ENCODE data around the gene SLX4IP. TPM values are rescaled to one million over a fixed set of nuclear protein-coding genes. Genes with fewer than 3 reads are reported as not detected.

The SLX4IP gene
- polyA plus RNA-seq, 3 donors: 0.76 to 2.5 (median 1.1) TPM

DNA sequence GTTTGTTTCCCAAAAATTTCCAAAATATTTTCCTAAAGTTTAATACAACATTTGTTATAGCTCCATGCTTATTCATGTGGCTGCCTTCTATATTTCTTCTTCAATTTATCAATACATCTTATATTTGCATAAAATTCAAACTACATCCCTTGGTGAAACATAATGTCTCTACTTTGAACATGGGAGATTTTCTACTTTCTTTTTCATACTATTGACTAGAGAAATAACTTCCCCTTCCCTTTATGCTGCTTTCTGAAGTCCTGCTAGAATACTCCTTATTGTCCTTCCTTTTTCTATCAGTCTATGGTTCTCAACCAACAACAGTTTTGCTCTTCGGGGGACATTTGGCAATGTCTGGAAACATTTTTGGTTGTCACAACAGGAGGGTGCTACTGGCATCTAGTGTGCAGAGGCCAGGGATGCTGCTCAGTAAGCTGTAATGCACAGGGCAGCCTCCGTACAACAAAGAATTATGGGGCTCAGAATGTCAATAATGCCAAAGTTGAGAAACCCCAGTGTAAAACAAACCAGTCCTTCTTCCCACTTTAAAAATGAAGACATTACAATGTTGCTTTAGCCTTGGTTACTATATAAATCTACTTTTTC, 31.0 kb upstream of the SLX4IP start:
- no peaks in the 10 kb centered on the region for H3K9me3 Mint-ChIP-seq
- peak overlapping the region in 5 of 7 donors; percentile 13 to 82 (median 33) for H3K27ac Mint-ChIP-seq
- intact Hi-C loops (cut with micrococcal nuclease): no loop called here

DNA sequence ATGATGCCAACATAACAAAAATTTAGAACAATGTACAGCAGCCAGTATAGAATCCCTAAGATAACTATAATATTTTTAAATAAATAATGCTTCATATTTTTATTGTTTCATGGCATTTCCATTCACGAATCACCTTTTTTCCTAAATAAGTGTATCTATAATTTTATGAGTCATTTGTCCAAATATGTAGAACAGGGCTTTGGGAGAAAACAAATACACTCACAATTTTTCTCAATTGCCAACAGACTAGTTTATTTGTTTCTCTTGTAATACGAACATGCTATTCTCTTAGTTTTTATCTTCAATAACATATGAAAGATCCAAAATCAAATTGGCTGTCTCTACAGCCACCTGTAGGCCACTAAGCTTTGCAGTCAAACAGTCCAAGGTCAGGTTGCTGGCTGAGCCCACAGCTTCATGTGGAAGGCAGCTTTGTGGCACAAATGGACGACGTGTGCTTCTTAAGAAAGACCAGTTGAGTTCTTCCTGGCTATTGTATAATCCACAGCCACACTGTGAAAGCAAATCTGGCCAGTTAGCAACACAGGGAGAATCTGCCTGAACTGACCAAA, 30.1 kb upstream of the SLX4IP start:
- no peak overlapping the region for H3K4me3 Mint-ChIP-seq
- peaks cover 15% of the 10 kb centered on the region for H3K4me1 Mint-ChIP-seq
- no peaks in the 10 kb centered on the region for H3K27me3 Mint-ChIP-seq (ENCODE audit: low read depth in 3 of 3)
- Histone ChIP-seq H4K20me1 (ENCODE audit: insufficient read depth, low read length) (no peaks in the 10 kb centered on the region), H2AFZ (ENCODE audit: insufficient read depth, low read depth, low read length, poor library complexity, severe bottlenecking) (no peak overlapping the region), H3K36me3 (replicated peaks in 1 of 2; ENCODE audit: control insufficient read depth in 1 of 2, insufficient read depth in 2 of 2, low read length in 2 of 2) (peaks cover 28 to 34% of the 10 kb centered on the region in 2 donors), H3K4me1 (ENCODE audit: control insufficient read depth in 1 of 2, insufficient read depth in 2 of 2, low read length in 2 of 2) (peaks cover 2 to 12% of the 10 kb centered on the region in 2 donors), H3K4me2 (replicated peaks; ENCODE audit: extremely low read depth, low read length, poor library complexity, severe bottlenecking) (no peak overlapping the region), H3K27me3 (ENCODE audit: control insufficient read depth in 2 of 2, insufficient read depth in 2 of 2, low read length in 2 of 2) (no peaks in the 10 kb centered on the region), H3K9ac (ENCODE audit: insufficient read depth, low read length, poor library complexity, severe bottlenecking) (no peak overlapping the region), H3K4me3 (replicated peaks in 1 of 3; ENCODE audit: low read depth in 2 of 3, low read length in 3 of 3) (no peak overlapping the region), H3K79me2 (ENCODE audit: insufficient read depth, low read length) (no peaks in the 10 kb centered on the region), H3K27ac (ENCODE audit: low read depth in 1 of 2, low read length in 2 of 2) (no peak overlapping the region), H3K9me3 (replicated peaks in 1 of 2; ENCODE audit: control insufficient read depth in 1 of 2, insufficient read depth in 1 of 2, low read length in 2 of 2) (no peaks in the 10 kb centered on the region)
- no peak for DNase-seq
- H3K27ac Mint-ChIP-seq: no peak overlapping the region
- TF ChIP-seq, protein P1, sequence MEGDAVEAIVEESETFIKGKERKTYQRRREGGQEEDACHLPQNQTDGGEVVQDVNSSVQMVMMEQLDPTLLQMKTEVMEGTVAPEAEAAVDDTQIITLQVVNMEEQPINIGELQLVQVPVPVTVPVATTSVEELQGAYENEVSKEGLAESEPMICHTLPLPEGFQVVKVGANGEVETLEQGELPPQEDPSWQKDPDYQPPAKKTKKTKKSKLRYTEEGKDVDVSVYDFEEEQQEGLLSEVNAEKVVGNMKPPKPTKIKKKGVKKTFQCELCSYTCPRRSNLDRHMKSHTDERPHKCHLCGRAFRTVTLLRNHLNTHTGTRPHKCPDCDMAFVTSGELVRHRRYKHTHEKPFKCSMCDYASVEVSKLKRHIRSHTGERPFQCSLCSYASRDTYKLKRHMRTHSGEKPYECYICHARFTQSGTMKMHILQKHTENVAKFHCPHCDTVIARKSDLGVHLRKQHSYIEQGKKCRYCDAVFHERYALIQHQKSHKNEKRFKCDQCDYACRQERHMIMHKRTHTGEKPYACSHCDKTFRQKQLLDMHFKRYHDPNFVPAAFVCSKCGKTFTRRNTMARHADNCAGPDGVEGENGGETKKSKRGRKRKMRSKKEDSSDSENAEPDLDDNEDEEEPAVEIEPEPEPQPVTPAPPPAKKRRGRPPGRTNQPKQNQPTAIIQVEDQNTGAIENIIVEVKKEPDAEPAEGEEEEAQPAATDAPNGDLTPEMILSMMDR (IDR thresholded peaks at IDR 0.05): no peak
- WGBS (ENCODE audit: insufficient coverage): 100% methylated on average over 2 of the region's 4 CpGs
- intact Hi-C loops (cut with micrococcal nuclease): no loop called here
- peaks cover 25 to 26% of the 10 kb centered on the region in 2 donors for H3K36me3 Mint-ChIP-seq
- no peaks in the 10 kb centered on the region for H3K9me3 Mint-ChIP-seq

More for the DNA sequence above, 31.0 kb upstream of the SLX4IP start:
- no peaks in the 10 kb centered on the region for H3K27me3 Mint-ChIP-seq (ENCODE audit: low read depth in 3 of 3)
- peaks cover 25 to 26% of the 10 kb centered on the region in 2 donors for H3K36me3 Mint-ChIP-seq
- no peak overlapping the region for H3K4me3 ChIP-seq (replicated peaks in 1 of 3; ENCODE audit: low read depth in 2 of 3, low read length in 3 of 3)
- peaks cover 28 to 34% of the 10 kb centered on the region in 2 donors for H3K36me3 ChIP-seq (replicated peaks in 1 of 2; ENCODE audit: control insufficient read depth in 1 of 2, insufficient read depth in 2 of 2, low read length in 2 of 2)
- H3K27ac ChIP-seq (ENCODE audit: low read depth in 1 of 2, low read length in 2 of 2): peak overlapping the region in 1 of 2 donors; percentile 46
- H3K9me3 ChIP-seq (replicated peaks in 1 of 2; ENCODE audit: control insufficient read depth in 1 of 2, insufficient read depth in 1 of 2, low read length in 2 of 2): no peaks in the 10 kb centered on the region
- no peak overlapping the region for H2AFZ ChIP-seq (ENCODE audit: insufficient read depth, low read depth, low read length, poor library complexity, severe bottlenecking)
- DNase-seq: no peak
- H3K9ac ChIP-seq (ENCODE audit: insufficient read depth, low read length, poor library complexity, severe bottlenecking): no peak overlapping the region
- no CpG with 5 or more reads among the region's 2 CpGs for WGBS (ENCODE audit: insufficient coverage)
- H3K4me3 Mint-ChIP-seq: peak overlapping the region in 1 of 2 donors; percentile 16
- H3K27me3 ChIP-seq (ENCODE audit: control insufficient read depth in 2 of 2, insufficient read depth in 2 of 2, low read length in 2 of 2): no peaks in the 10 kb centered on the region
- H3K79me2 ChIP-seq (ENCODE audit: insufficient read depth, low read length): no peaks in the 10 kb centered on the region
- TF ChIP-seq, protein P1 (IDR thresholded peaks at IDR 0.05): no peak
- H3K4me1 Mint-ChIP-seq: peaks cover 15% of the 10 kb centered on the region
- no peaks in the 10 kb centered on the region for H4K20me1 ChIP-seq (ENCODE audit: insufficient read depth, low read length)
- H3K4me1 ChIP-seq (ENCODE audit: control insufficient read depth in 1 of 2, insufficient read depth in 2 of 2, low read length in 2 of 2): peaks cover 2 to 12% of the 10 kb centered on the region in 2 donors
- H3K4me2 ChIP-seq (replicated peaks; ENCODE audit: extremely low read depth, low read length, poor library complexity, severe bottlenecking): no peak overlapping the region

Data from CD14-positive monocyte (primary cell).